Measurements from ENCODE around the gene ZNF280C.

ZNF280C gene

GRCh38 chrX:130186651-130187050 is 82.0 kb downstream of the ZNF280C start:
- TF ChIP-seq, protein P1, sequence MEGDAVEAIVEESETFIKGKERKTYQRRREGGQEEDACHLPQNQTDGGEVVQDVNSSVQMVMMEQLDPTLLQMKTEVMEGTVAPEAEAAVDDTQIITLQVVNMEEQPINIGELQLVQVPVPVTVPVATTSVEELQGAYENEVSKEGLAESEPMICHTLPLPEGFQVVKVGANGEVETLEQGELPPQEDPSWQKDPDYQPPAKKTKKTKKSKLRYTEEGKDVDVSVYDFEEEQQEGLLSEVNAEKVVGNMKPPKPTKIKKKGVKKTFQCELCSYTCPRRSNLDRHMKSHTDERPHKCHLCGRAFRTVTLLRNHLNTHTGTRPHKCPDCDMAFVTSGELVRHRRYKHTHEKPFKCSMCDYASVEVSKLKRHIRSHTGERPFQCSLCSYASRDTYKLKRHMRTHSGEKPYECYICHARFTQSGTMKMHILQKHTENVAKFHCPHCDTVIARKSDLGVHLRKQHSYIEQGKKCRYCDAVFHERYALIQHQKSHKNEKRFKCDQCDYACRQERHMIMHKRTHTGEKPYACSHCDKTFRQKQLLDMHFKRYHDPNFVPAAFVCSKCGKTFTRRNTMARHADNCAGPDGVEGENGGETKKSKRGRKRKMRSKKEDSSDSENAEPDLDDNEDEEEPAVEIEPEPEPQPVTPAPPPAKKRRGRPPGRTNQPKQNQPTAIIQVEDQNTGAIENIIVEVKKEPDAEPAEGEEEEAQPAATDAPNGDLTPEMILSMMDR (IDR thresholded peaks at IDR 0.05; ENCODE audit: insufficient read depth, low read length, missing control alignments), result no peak
- no peak for DNase-seq (ENCODE audit: low read depth, low spot score)
- ChIA-PET POLR2A (no interaction called here), CTCF (interaction anchor here (1.0 to 14.4 kb wide), 4 partner anchors 8 to 107 kb away, joined by 4 to 143 read pairs (median 4); no protein-coding TSS in a partner anchor)
- no peak overlapping the region for H3K4me3 ChIP-seq (ENCODE audit: low read depth, low read length)

- CTCF ChIA-PET, result no interaction called here
- TF ChIP-seq, protein P1 (IDR thresholded peaks at IDR 0.05; ENCODE audit: insufficient read depth, low read length, missing control alignments), result no peak
- POLR2A ChIA-PET, result no interaction called here
- no peak for DNase-seq (ENCODE audit: low read depth, low spot score)
- no peak overlapping the region for H3K4me3 ChIP-seq (ENCODE audit: low read depth, low read length)
Observed at GRCh38 chrX:130184857-130185256, 83.8 kb downstream of the ZNF280C start.

- ChIA-PET CTCF (no interaction called here), POLR2A (no interaction called here)
- no peak for DNase-seq (ENCODE audit: low read depth, low spot score)
- TF ChIP-seq, protein P1 (IDR thresholded peaks at IDR 0.05; ENCODE audit: insufficient read depth, low read length, missing control alignments), result no peak
- H3K4me3 ChIP-seq (ENCODE audit: low read depth, low read length), result no peak overlapping the region
Observed at GRCh38 chrX:130184168-130184567, 84.5 kb downstream of the ZNF280C start.

DNA sequence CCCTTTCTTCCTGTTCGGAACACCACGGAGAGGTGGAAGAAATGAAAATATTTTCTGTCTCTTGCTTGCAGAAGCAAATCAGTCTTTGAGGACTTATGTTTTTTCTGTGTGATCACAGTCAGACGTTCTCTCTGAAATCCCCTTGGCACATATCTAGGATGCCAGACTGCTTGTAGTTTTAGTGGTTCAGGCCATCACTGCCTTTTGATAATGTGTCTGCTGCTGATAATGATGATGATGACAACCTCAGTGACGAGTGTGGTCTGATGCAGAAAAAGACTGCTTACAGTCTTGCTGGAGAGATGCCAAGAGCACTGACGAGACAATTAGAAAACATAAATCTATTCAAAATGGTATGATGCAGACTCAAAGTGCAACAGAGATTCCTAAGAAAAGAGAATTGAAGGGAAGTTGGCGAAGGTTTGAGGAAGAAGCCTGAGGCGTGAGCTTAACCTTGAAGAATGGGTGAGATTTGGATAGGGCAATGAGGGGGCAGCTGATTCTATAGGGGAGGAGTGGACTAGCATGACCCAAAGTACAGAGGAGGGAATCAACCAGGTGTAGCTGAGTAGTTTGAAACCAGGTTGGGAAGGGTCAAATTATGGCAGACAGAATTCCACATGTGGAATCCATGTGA is 89.0 kb downstream of the ZNF280C start:
- no peak for DNase-seq (ENCODE audit: low read depth, low spot score)
- ChIA-PET CTCF (interaction anchor here (1.1 kb wide), 1 partner anchor 100 kb away, joined by 4 read pairs; no protein-coding TSS in a partner anchor), POLR2A (no interaction called here)
- TF ChIP-seq, protein P1 (IDR thresholded peaks at IDR 0.05; ENCODE audit: insufficient read depth, low read length, missing control alignments), result no peak
- H3K4me3 ChIP-seq (ENCODE audit: low read depth, low read length), result no peak overlapping the region

DNA sequence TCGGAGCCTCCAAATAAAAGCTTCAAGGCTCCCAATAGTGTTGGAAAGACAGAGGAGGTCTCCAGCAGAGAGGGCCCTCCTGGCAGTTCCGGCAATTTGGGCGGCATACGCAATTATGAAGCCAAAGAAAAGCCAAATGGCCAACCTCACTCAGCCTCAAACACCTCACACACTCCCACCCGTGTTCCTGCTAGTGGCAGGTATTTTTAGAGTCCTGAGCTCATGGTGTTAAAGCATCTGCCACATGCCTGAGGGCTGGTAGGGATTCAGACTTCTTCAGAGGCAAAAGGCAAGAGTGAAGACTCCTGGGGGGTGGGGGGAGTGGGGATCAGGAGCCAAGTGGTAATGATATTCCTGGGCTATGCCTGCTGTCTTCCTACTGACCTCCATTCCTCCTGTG is 89.5 kb downstream of the ZNF280C start:
- TF ChIP-seq, protein P1 (IDR thresholded peaks at IDR 0.05; ENCODE audit: insufficient read depth, low read length, missing control alignments), result no peak
- CTCF ChIA-PET, result interaction anchor here (1.0 kb wide), 1 partner anchor 101 kb away, joined by 3 read pairs; no protein-coding TSS in a partner anchor
- H3K4me3 ChIP-seq (ENCODE audit: low read depth, low read length), result no peak overlapping the region
- POLR2A ChIA-PET, result no interaction called here
- no peak for DNase-seq (ENCODE audit: low read depth, low spot score)

- no peak overlapping the region for H3K4me3 ChIP-seq (ENCODE audit: low read depth, low read length)
- ChIA-PET POLR2A (no interaction called here), CTCF (no interaction called here)
- TF ChIP-seq, protein P1 (IDR thresholded peaks at IDR 0.05; ENCODE audit: insufficient read depth, low read length, missing control alignments), result no peak
- no peak for DNase-seq (ENCODE audit: low read depth, low spot score)
Observed at GRCh38 chrX:130176942-130177341, 91.8 kb downstream of the ZNF280C start.
